ENCODE data around the gene ACTL6B.

The ACTL6B gene

GRCh38 chr7:100599911-100600729 is 56.1 kb downstream of the ACTL6B start:
- no peak for DNase-seq (ENCODE audit: low spot score)

- DNase-seq (ENCODE audit: low spot score) = no peak
Observed at GRCh38 chr7:100598425-100598824, 57.8 kb downstream of the ACTL6B start.

GRCh38 chr7:100595188-100595587 is 61.1 kb downstream of the ACTL6B start:
- DNase-seq (ENCODE audit: low spot score) = no peak

All from kidney capillary endothelial cell (primary cell).